B cell (primary cell): ENCODE results near the gene ZNF407. TPM values are rescaled to one million over a fixed set of nuclear protein-coding genes. Genes with fewer than 3 reads are reported as not detected.

ENCODE experiments used
- ATAC-seq: fragments of 200-7000 bp; cut with Tn5 transposase; one replicate; pipeline ENCODE4 v1.10.0; 2021; ENCODE audit warnings: low read depth, mild to moderate bottlenecking, moderate number of reproducible peaks, moderate library complexity
- CTCF ChIA-PET: fragments of 350-600 bp; sonication (Branson Sonifier 250); formaldehyde crosslinking; loops from one replicate; lab custom pipeline; 2021; ENCODE audit warnings: antibody characterized with exemption, inconsistent platforms; lab: Charles Lee
- POLR2A ChIA-PET: fragments of 350-600 bp; sonication (Branson Sonifier 250); formaldehyde crosslinking; loops from one replicate; lab custom pipeline; 2021; ENCODE audit warnings: antibody characterized with exemption; lab: Charles Lee
- DNase-seq: peaks from one replicate; pipeline ENCODE4 v3.0.0; 2013
- H2AFZ ChIP-seq: 2 replicates; pipeline ENCODE4 v1.6.1; 2012; ENCODE audit warnings: mild to moderate bottlenecking, low read depth, low read length; ENCODE audit not compliant: insufficient read depth, poor library complexity, severe bottlenecking
- H3K27ac ChIP-seq, 2 donors: 1 replicate in 1 of 2; 2 replicates in 1 of 2; pipeline ENCODE4 v1.5.1; 2012 to 2013; ENCODE audit warnings: low read length in 2 of 2, mild to moderate bottlenecking in 2 of 2, moderate library complexity in 1 of 2
- H3K27me3 ChIP-seq, 4 experiments: fragments of 200-600 bp in 1 of 4; sonication (generic) in 1 of 4; replicated peaks in 1 of 4; 1 replicate in 2 of 4; 2 replicates in 2 of 4; pipeline versions ENCODE4 v1.6.1 to v1.7.0; 2013 to 2016; ENCODE audit warnings: low read length in 3 of 4, mild to moderate bottlenecking in 2 of 4, mixed read lengths in 1 of 4, moderate library complexity in 1 of 4; ENCODE audit not compliant: insufficient read depth in 4 of 4, control insufficient read depth in 3 of 4; ENCODE audit errors: control extremely low read depth in 1 of 4
- H3K36me3 ChIP-seq, 2 experiments: replicated peaks in 1 of 2; 1 replicate in 1 of 2; 2 replicates in 1 of 2; pipeline versions ENCODE4 v1.6.1 to v1.7.1; 2013; ENCODE audit warnings: low read length in 1 of 2; ENCODE audit not compliant: insufficient read depth in 2 of 2, control insufficient read depth in 1 of 2; ENCODE audit errors: control extremely low read depth in 1 of 2, extremely low read depth in 1 of 2
- H3K4me1 ChIP-seq, 2 donors: fragments of 200-600 bp in 1 of 2; sonication (generic) in 1 of 2; 1 replicate in 1 of 2; 2 replicates in 1 of 2; pipeline versions ENCODE4 v1.5.1 to v1.6.1; 2013 to 2017; ENCODE audit warnings: low read length in 2 of 2; ENCODE audit not compliant: control insufficient read depth in 2 of 2, insufficient read depth in 2 of 2
- H3K4me2 ChIP-seq: replicated peaks from 2 replicates; pipeline ENCODE3; 2012; ENCODE audit warnings: mild to moderate bottlenecking, low read depth, low read length; ENCODE audit not compliant: poor library complexity, severe bottlenecking
- H3K4me3 ChIP-seq, 5 experiments: fragments of 200-600 bp in 1 of 5; sonication (generic) in 1 of 5; 1 replicate in 3 of 5; 2 replicates in 2 of 5; pipeline versions ENCODE4 v1.5.1 to v1.7.0; 2011 to 2016; ENCODE audit warnings: low read length in 4 of 5, mild to moderate bottlenecking in 4 of 5, low read depth in 2 of 5, control low read depth in 1 of 5, moderate library complexity in 1 of 5; ENCODE audit not compliant: insufficient read depth in 1 of 5; ENCODE audit errors: control extremely low read depth in 1 of 5, extremely low read depth in 1 of 5
- H3K79me2 ChIP-seq: fragments of 200-600 bp; sonication (generic); one replicate; pipeline ENCODE4 v1.6.0; 2016; ENCODE audit warnings: low read length; ENCODE audit not compliant: control insufficient read depth, insufficient read depth
- H3K9ac ChIP-seq: fragments of 200-600 bp; sonication (generic); 2 replicates; pipeline ENCODE4 v1.6.1; 2017; ENCODE audit warnings: mild to moderate bottlenecking, low read length, moderate library complexity
- H3K9me3 ChIP-seq, 3 donors: one replicate each; pipeline versions ENCODE4 v1.6.1 to v1.7.1; 2013; ENCODE audit warnings: low read length in 2 of 3; ENCODE audit not compliant: control insufficient read depth in 2 of 3, insufficient read depth in 1 of 3; ENCODE audit errors: control extremely low read depth in 1 of 3
- H4K20me1 ChIP-seq: 2 replicates; pipeline ENCODE4 v1.6.0; 2012; ENCODE audit warnings: mild to moderate bottlenecking, low read length; ENCODE audit not compliant: insufficient read depth, control insufficient read depth, poor library complexity, severe bottlenecking
- H3K27ac Mint-ChIP-seq: one replicate; pipeline ENCODE4 v1.8.0; 2021; ENCODE audit warnings: mixed read lengths
- H3K27me3 Mint-ChIP-seq: one replicate; pipeline ENCODE4 v1.8.0; 2021; ENCODE audit warnings: mixed read lengths
- H3K4me1 Mint-ChIP-seq: one replicate; pipeline ENCODE4 v1.8.0; 2021; ENCODE audit warnings: mixed read lengths
- H3K4me3 Mint-ChIP-seq: one replicate; pipeline ENCODE4 v1.8.0; 2021; ENCODE audit warnings: mixed read lengths
- H3K9me3 Mint-ChIP-seq: one replicate; pipeline ENCODE4 v1.8.0; 2022; ENCODE audit warnings: mixed read lengths; ENCODE audit not compliant: insufficient read depth
- CTCF ChIP-seq: fragments of 200-600 bp; IDR thresholded peaks from one replicate; pipeline ENCODE4 v1.8.0; 2022; ENCODE audit warnings: antibody characterized with exemption, mild to moderate bottlenecking
- EZH2 ChIP-seq: IDR thresholded peaks from 2 replicates; pipeline ENCODE4 v1.6.1; 2012; ENCODE audit warnings: borderline replicate concordance, low read depth, mild to moderate bottlenecking, moderate library complexity, low read length; ENCODE audit not compliant: insufficient read depth, poor library complexity, severe bottlenecking
- WGBS: methylation state at CpG from one replicate; pipeline ENCODE4 v1.1.5; 2013; ENCODE audit warnings: missing lambda C conversion rate; ENCODE audit not compliant: insufficient coverage; 5-methylcytosine and 5-hydroxymethylcytosine counted together
- intact Hi-C: fragments of 100-400 bp; cut with micrococcal nuclease; formaldehyde crosslinking; loops from one replicate; pipeline ENCODE4 v1.10.0; 2022
- polyA plus RNA-seq: library from polyadenylated mRNA; depleted of rRNA; stranded (reverse); fragments of >200 nt; gene quantifications from 2 replicates; pipeline ENCODE4 v1.2.3, GENCODE V29; 2012
- total RNA-seq, 2 donors: library from RNA; stranded (reverse); fragments of 120-200 nt in 1 of 2; gene quantifications; 1 replicate in 1 of 2; 2 replicates in 1 of 2; pipeline versions ENCODE4 v1.2.3 to v1.2.4, GENCODE V29; 2013 to 2022

Gene ZNF407
- total and polyA plus RNA-seq, 2 donors (not counting 1 experiment from before 2014, with no cell fraction given): 4.5 to 37.1 TPM

GRCh38 chr18:74857901-74858300, 260.2 kb downstream of the ZNF407 start:
- ChIA-PET POLR2A (no interaction called here), CTCF (no interaction called here)
- Histone ChIP-seq H3K4me3 (no peak overlapping the region), H3K27me3 (no peaks in the 10 kb centered on the region), H3K27ac (no peak overlapping the region), H3K4me2 (no peak overlapping the region), H3K9me3 (no peaks in the 10 kb centered on the region), H3K4me1 (no peaks in the 10 kb centered on the region), H3K36me3 (no peaks in the 10 kb centered on the region), H3K79me2 (no peaks in the 10 kb centered on the region), H3K9ac (no peak overlapping the region), H4K20me1 (no peaks in the 10 kb centered on the region), H2AFZ (no peak overlapping the region)
- Mint-ChIP-seq H3K4me3 (no peak overlapping the region), H3K4me1 (no peaks in the 10 kb centered on the region), H3K27ac (no peak overlapping the region), H3K9me3 (no peaks in the 10 kb centered on the region), H3K27me3 (no peaks in the 10 kb centered on the region)
- intact Hi-C loops: no loop called here
- ATAC-seq (no peak), DNase-seq (no peak)
- WGBS: no CpG with 5 or more reads among the region's 1 CpG
- no peak for TF ChIP-seq CTCF
- no peak for TF ChIP-seq EZH2

- no peaks in the 10 kb centered on the region for H3K4me1 ChIP-seq
Observed at GRCh38 chr18:74861154-74861553, 263.5 kb downstream of the ZNF407 start.

More at GRCh38 chr18:74861154-74861553, 263.5 kb downstream of the ZNF407 start:
- H4K20me1 ChIP-seq: no peaks in the 10 kb centered on the region
- H3K27ac ChIP-seq: no peak overlapping the region
- peaks cover 0 to 1% of the 10 kb centered on the region in 2 experiments for H3K36me3 ChIP-seq
- H3K4me2 ChIP-seq: no peak overlapping the region
- DNase-seq (no peak), ATAC-seq (no peak)
- Mint-ChIP-seq H3K27me3 (no peaks in the 10 kb centered on the region), H3K4me1 (no peaks in the 10 kb centered on the region), H3K4me3 (no peak overlapping the region), H3K27ac (no peak overlapping the region), H3K9me3 (no peaks in the 10 kb centered on the region)
- WGBS: 100% methylated on average over 2 of the region's 4 CpGs
- intact Hi-C loops: no loop called here
- H3K9me3 ChIP-seq: no peaks in the 10 kb centered on the region
- no peaks in the 10 kb centered on the region for H3K27me3 ChIP-seq
- TF ChIP-seq EZH2 (no peak), CTCF (no peak)
- H3K79me2 ChIP-seq: no peaks in the 10 kb centered on the region
- ChIA-PET CTCF (no interaction called here), POLR2A (no interaction called here)
- H2AFZ ChIP-seq: no peak overlapping the region
- H3K4me3 ChIP-seq: no peak overlapping the region
- no peak overlapping the region for H3K9ac ChIP-seq
